CD4-positive, alpha-beta T cell treated with Interleukin-6 at 100 ng/mL for 8 hours (primary cell): Measurements from ENCODE around the gene UNC80.

Source experiments
- DNase-seq: peaks from one replicate; pipeline ENCODE4 v3.0.0-alpha.2; 2020; ENCODE audit warnings: mixed read lengths, low spot score

The UNC80 gene

DNA sequence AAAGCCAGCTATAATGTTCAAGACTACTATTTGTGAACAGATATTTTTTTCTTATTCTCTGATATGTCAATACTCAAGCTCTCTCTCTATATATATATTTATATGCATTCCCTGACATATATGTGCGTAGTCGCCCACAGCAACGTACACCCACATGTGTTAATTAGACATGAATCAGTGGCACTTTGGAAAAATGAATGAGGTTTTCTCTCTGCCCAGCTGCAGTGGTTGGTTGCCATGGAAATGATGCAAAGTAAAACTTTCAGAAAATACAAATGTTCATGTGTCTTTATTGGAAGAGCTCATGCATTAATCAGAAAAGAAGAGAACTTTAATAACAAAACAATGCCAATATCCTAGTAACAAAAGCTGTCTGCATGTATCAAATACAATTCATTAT lies 34.7 kb downstream of the UNC80 start:
- DNase-seq = no peak

DNA sequence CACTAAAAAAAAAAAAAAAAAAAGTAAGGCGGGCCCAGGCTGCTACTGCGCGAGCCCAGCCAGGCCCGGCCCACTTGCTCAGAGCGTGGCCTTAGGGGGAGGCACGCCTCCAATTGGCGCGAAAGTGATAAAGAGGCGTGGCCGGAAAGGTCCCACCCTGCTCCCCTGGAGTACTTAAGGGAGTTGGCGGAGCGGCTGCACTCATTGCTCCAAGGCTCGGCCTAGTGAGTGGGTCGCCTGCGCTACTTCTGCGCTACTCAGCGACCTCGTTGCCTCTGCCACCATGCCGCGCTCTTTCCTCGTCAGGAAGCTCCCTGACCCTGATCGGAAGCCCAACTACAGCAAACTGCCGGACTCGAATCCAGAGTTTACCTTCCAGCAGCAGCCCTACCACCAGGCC lies 36.9 kb downstream of the UNC80 start:
- DNase-seq = no peak

DNA sequence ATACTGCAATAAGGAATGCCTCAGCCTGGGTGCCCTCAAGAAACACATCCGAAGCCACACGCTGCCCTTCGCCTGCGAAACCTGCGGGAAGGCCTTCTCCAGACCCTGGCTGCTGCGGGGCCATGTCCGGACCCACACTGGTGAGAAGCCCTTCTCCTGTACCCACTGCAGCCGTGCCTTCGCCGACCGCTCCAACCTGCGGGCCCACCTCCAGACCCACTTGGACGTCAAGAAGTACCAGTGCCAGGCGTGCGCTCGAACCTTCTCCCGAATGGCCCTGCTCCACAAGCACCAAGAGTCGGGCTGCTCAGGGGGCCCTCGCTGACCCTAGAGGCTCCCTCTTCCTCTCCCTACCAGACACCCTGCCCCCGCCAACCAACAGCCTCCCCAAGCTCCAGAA lies 37.6 kb downstream of the UNC80 start:
- DNase-seq = no peak

- DNase-seq = no peak
Observed at GRCh38 chr2:209817844-209818271, 46.2 kb downstream of the UNC80 start.

DNA sequence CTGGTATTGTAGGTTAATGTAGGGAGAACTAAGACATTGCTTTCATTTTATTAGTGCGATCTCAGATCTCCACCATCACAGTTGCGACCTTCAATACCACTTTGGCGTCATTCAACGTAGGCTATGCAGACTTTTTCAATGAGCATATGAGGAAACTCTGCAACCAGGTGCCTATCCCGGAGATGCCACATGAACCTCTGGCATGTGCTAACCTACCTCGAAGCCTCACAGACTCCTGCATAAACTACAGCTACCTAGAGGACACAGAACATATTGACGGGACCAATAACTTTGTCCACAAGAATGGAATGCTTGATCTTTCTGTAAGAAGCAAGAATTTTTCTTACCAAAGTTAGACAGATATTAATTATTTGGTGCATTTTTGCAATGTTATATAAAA lies 47.3 kb downstream of the UNC80 start:
- DNase-seq = no peak

DNA sequence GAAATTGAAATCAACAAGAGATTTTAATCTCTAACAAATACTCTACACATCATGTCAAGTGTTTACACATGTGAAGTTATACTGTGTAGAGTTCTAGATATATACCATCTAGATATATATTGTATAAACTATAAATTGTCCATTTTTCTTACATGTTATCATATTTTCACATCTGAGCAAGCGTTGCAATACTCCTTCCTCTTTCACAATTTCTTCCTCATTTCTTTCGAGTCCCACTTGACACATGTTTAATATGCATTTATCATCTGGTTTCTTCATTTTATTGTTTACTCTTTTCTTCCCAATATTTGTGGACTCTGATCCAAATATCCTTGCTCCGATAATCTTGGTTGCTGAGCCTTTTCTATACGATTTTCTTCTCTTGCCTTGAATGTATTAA lies 50.2 kb downstream of the UNC80 start:
- DNase-seq = no peak

- no peak for DNase-seq
Observed at GRCh38 chr2:209823484-209823883, 51.9 kb downstream of the UNC80 start.

GRCh38 chr2:209824391-209824790 lies 52.8 kb downstream of the UNC80 start:
- DNase-seq = no peak

GRCh38 chr2:209830722-209831465 lies 59.3 kb downstream of the UNC80 start:
- DNase-seq = no peak

- no peak for DNase-seq
Observed at GRCh38 chr2:209834767-209835166, 63.1 kb downstream of the UNC80 start.

- no peak for DNase-seq
Observed at GRCh38 chr2:209840434-209840833, 68.8 kb downstream of the UNC80 start.

DNA sequence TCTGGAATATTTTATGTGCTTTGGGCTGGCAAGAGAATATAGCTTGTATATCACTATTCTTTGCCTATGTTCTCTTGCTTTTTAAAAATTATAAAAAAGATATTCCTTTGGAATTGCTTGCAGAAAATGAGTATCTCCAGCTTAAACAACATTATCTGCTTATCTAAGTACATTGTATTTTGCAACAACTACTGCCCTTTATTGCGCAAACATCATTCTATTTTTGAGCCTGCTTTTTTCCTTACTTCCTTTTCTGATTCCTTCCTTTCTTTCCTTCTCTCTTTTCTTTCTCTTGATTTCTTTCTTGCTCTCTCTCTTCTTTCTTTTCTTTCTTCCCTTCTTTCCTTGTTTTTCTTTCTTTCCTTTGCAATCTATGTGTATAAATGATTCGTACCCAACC lies 74.0 kb downstream of the UNC80 start:
- DNase-seq = no peak

GRCh38 chr2:209864716-209865295 lies 93.2 kb downstream of the UNC80 start:
- no peak for DNase-seq

GRCh38 chr2:209868271-209868994 lies 96.8 kb downstream of the UNC80 start:
- no peak for DNase-seq

DNA sequence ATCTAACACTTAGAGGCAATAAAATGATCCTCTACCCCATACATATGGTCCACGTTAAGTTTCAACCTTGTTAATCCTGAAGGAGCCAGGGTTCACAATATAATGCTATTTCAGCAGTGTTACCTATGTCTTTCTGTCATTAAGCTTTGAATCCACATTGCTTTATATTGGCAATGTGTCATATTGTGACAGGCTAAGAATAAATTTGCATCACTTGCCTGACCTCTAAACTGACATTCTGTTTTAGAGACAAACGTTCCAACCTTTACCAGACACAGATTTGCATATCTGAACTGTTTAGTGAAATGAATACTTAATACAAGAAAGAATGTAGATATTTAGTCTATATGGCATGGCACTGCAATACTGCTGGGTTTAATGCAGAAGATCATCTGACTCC lies 98.4 kb downstream of the UNC80 start:
- DNase-seq = no peak

DNA sequence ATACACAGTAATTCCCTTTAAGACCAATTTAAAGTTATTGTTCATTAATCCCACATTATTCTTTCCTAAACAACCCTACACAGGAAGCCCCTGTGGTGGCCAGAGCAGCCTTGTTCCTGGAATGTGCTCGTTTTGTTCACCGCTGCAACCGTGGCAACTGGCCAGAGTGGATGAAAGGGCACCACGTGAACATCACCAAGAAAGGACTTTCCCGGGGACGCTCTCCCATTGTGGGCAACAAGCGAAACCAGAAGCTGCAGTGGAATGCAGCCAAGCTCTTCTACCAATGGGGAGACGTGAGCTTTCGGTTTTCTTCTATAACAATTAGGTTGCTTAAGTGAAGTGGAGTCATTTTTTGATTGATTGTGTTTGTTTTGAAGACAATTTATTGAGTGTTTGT lies 101.0 kb downstream of the UNC80 start:
- DNase-seq = no peak

DNA sequence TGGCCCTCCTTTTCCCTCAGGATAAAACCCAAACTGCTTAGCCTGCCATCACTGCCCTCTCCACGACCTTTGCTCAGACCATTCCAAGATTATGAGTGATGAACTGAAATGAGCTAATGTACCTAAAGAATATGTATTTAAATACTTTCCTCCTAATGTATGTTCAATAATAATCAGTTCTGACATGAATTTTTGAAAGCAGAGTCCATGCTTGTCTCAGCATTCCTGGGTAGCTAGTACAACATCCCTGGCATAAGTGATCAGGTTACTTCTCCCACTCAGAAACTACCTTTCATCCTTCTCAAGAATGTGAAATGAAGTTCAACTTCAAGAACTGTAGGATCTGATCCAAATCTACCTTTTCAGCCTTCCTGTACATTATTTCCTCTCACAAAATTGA lies 103.6 kb downstream of the UNC80 start:
- no peak for DNase-seq

GRCh38 chr2:209876211-209876610 lies 104.6 kb downstream of the UNC80 start:
- DNase-seq = no peak

DNA sequence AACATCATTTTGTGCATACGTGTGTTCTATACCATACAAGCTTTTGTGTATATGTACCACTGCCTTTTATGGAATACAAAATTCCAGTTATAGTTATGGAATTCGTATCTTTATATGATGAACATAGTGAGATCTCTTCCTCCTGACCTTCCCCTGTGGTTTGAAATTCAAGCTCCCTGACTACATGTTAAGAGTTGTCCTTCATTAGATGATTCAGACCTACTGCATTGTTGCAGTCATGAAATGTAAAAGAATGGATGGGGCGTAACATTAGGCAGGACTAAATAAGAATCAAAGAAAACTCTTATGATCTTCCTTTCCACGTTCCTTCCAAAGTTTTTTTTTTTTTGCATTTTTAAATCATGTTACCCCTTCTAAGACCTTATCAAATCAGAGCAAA lies 107.1 kb downstream of the UNC80 start:
- DNase-seq = no peak

DNA sequence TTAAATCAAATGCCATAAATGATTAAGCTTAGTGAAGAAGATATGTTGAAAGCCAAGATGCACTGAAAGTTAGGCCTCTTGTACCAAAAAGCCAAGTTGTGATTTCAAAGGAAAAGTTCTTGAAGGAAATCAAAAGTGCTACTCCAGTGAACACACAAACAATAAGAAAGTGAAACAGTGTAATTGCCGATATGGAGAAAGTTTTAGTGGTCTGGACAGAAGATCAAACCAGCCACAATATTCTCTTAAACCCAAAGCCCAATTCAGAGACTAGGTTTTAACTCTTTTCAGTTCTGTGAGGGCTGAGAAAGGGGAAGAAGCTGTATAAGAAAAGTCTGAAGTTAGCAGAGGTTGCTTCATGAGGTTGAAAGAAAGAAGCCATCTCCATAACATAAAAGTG lies 129.0 kb downstream of the UNC80 start:
- no peak for DNase-seq

GRCh38 chr2:209901172-209901571 lies 129.5 kb downstream of the UNC80 start:
- no peak for DNase-seq

GRCh38 chr2:209905691-209906090 lies 134.1 kb downstream of the UNC80 start:
- DNase-seq = no peak

DNA sequence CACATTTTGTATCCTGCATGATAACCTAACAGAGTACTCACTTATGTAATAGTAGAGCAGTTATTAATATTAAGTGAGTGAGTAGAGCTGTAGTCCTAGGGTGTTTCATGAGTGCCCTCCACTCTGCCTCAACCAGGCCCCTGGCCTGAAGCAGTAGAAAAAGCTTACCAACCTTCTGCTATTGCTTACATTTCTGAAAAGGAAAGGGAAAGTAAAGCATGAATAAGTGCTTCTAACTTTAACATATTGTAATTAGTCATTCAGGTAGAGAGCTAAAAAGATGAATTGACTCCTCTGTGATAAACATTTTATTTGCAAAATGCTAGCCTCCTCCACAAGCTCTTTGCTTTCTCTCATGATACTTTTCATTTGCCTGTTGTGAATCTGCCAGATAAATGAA lies 136.1 kb downstream of the UNC80 start:
- no peak for DNase-seq
